H1 (cell line): Measurements from ENCODE around the gene MYPOP. TPM values are rescaled to one million over a fixed set of nuclear protein-coding genes. Genes with fewer than 3 reads are reported as not detected.
A peak's percentile ranks its signal among the peaks of the same experiment; 100 is the strongest.

Experiments
- CTCF ChIA-PET: fragments of 300-600 bp; sonication (Branson Sonifier 250); formaldehyde crosslinking; loops from one replicate; lab custom pipeline; 2021; ENCODE audit not compliant: partially characterized antibody; lab: Charles Lee
- POLR2A ChIA-PET: fragments of 300-600 bp; sonication (Branson Sonifier 250); formaldehyde crosslinking; loops from one replicate; lab custom pipeline; 2021; ENCODE audit warnings: inconsistent platforms; ENCODE audit not compliant: partially characterized antibody; lab: Charles Lee
- DNase-seq, 2 experiments: peaks; one replicate each; pipeline versions ENCODE4 v3.0.0 to v3.0.0-alpha.2; 2010 to 2022; ENCODE audit warnings: low spot score in 2 of 2, low read depth in 1 of 2, mixed read lengths in 1 of 2
- FAIRE-seq: peaks from 2 replicates; lab custom pipeline; 2011; peaks lifted over from hg19 to GRCh38; lab: Jason Lieb, UNC
- H2AFZ ChIP-seq: 2 replicates; pipeline ENCODE4 v1.8.1; 2012; ENCODE audit warnings: low read length, inconsistent platforms
- H2AK5ac ChIP-seq: 2 replicates; pipeline ENCODE4 v1.6.1; 2013; ENCODE audit warnings: low read depth, low read length
- H2BK120ac ChIP-seq: replicated peaks from 2 replicates; pipeline ENCODE3; 2013; ENCODE audit warnings: low read depth, low read length, inconsistent platforms
- H2BK12ac ChIP-seq: 2 replicates; pipeline ENCODE4 v1.6.1; 2013; ENCODE audit warnings: low read depth, low read length
- H2BK15ac ChIP-seq: 2 replicates; pipeline ENCODE4 v1.6.1; 2013; ENCODE audit warnings: low read length
- H2BK20ac ChIP-seq: 2 replicates; pipeline ENCODE4 v1.6.1; 2013; ENCODE audit warnings: low read length
- H2BK5ac ChIP-seq: 2 replicates; pipeline ENCODE4 v1.6.1; 2013; ENCODE audit warnings: low read depth, low read length
- H3K14ac ChIP-seq: 2 replicates; pipeline ENCODE4 v1.6.1; 2013; ENCODE audit warnings: inconsistent platforms; ENCODE audit not compliant: insufficient read length
- H3K18ac ChIP-seq: 2 replicates; pipeline ENCODE4 v1.6.1; 2013; ENCODE audit warnings: low read length; ENCODE audit errors: extremely low read depth
- H3K23ac ChIP-seq: 2 replicates; pipeline ENCODE4 v1.6.1; 2013; ENCODE audit warnings: inconsistent platforms; ENCODE audit not compliant: insufficient read length
- H3K23me2 ChIP-seq: 2 replicates; pipeline ENCODE4 v1.6.1; 2013; ENCODE audit warnings: low read depth, low read length
- H3K27ac ChIP-seq: 2 replicates; pipeline ENCODE4 v1.6.1; 2011; ENCODE audit warnings: low read depth, low read length, inconsistent platforms
- H3K27me3 ChIP-seq, 4 experiments: replicated peaks in 1 of 4; 1 replicate in 1 of 4; 2 replicates in 3 of 4; pipeline versions ENCODE4 v1.6.1 to v1.8.1; 2011 to 2013; ENCODE audit warnings: low read length in 3 of 4, mild to moderate bottlenecking in 3 of 4, inconsistent platforms in 2 of 4, mixed read lengths in 2 of 4, moderate library complexity in 1 of 4; ENCODE audit not compliant: control insufficient read depth in 3 of 4, insufficient read depth in 3 of 4; ENCODE audit errors: extremely low read depth in 1 of 4
- H3K36me3 ChIP-seq, 4 experiments: 2 replicates each; pipeline versions ENCODE4 v1.6.1 to v1.8.1; 2011 to 2013; ENCODE audit warnings: mild to moderate bottlenecking in 4 of 4, low read length in 3 of 4, moderate library complexity in 2 of 4, control low read depth in 1 of 4, inconsistent platforms in 1 of 4; ENCODE audit not compliant: insufficient read depth in 4 of 4, control insufficient read depth in 2 of 4
- H3K4ac ChIP-seq: replicated peaks from 2 replicates; pipeline ENCODE3; 2013; ENCODE audit warnings: low read length, low read depth, mixed read lengths, inconsistent platforms; ENCODE audit not compliant: insufficient read length
- H3K4me1 ChIP-seq, 4 experiments: replicated peaks in 1 of 4; 1 replicate in 1 of 4; 2 replicates in 3 of 4; pipeline versions ENCODE4 v1.6.1 to v1.8.1; 2011 to 2013; ENCODE audit warnings: low read length in 3 of 4, inconsistent platforms in 2 of 4, mixed read lengths in 1 of 4; ENCODE audit not compliant: insufficient read depth in 4 of 4, control insufficient read depth in 3 of 4
- H3K4me2 ChIP-seq, 2 experiments: 2 replicates each; pipeline versions ENCODE4 v1.6.1 to v1.8.1; 2011 to 2013; ENCODE audit warnings: low read depth in 2 of 2, low read length in 2 of 2, control low read depth in 1 of 2, inconsistent platforms in 1 of 2, mild to moderate bottlenecking in 1 of 2; ENCODE audit not compliant: insufficient read depth in 1 of 2
- H3K4me3 ChIP-seq, 4 experiments: fragments of 200-600, 300-600 bp in 1 of 4; sonication (generic), shearing (Covaris generic), sonication (Bioruptor Twin) in 1 of 4; 2 replicates each; pipeline versions ENCODE4 v1.5.1 to v1.8.1; 2011 to 2016; ENCODE audit warnings: low read length in 4 of 4, low read depth in 3 of 4, control low read depth in 2 of 4, inconsistent platforms in 2 of 4, mild to moderate bottlenecking in 2 of 4, mixed read lengths in 1 of 4, moderate library complexity in 1 of 4; ENCODE audit not compliant: insufficient read depth in 2 of 4; ENCODE audit errors: extremely low read depth in 1 of 4
- H3K56ac ChIP-seq: replicated peaks from 2 replicates; pipeline ENCODE3; 2013; ENCODE audit warnings: low read depth, mild to moderate bottlenecking, mixed read lengths, low read length, inconsistent platforms; ENCODE audit not compliant: insufficient read length
- H3K79me1 ChIP-seq: 2 replicates; pipeline ENCODE4 v1.6.1; 2013; ENCODE audit warnings: low read depth, low read length, control low read depth
- H3K79me2 ChIP-seq, 2 experiments: 2 replicates each; pipeline versions ENCODE4 v1.6.1 to v1.8.1; 2012 to 2013; ENCODE audit warnings: low read length in 2 of 2, mild to moderate bottlenecking in 2 of 2, inconsistent platforms in 1 of 2; ENCODE audit not compliant: insufficient read depth in 2 of 2, control insufficient read depth in 1 of 2
- H3K9ac ChIP-seq, 4 experiments: replicated peaks in 1 of 4; 1 replicate in 1 of 4; 2 replicates in 3 of 4; pipeline versions ENCODE4 v1.6.1 to v1.8.1; 2011 to 2013; ENCODE audit warnings: low read depth in 3 of 4, low read length in 3 of 4, control low read depth in 2 of 4, mild to moderate bottlenecking in 2 of 4, moderate library complexity in 2 of 4, inconsistent platforms in 1 of 4; ENCODE audit errors: extremely low read depth in 1 of 4
- H3K9me3 ChIP-seq, 2 experiments: 2 replicates each; pipeline versions ENCODE4 v1.6.1 to v1.8.1; 2012 to 2013; ENCODE audit warnings: mild to moderate bottlenecking in 2 of 2, moderate library complexity in 2 of 2, control low read depth in 1 of 2, inconsistent platforms in 1 of 2, low read depth in 1 of 2, low read length in 1 of 2, mixed read lengths in 1 of 2; ENCODE audit not compliant: insufficient read depth in 2 of 2
- H4K20me1 ChIP-seq, 2 experiments: replicated peaks in 1 of 2; 2 replicates each; pipeline versions ENCODE3 to v1.8.1; 2011 to 2013; ENCODE audit warnings: inconsistent platforms in 2 of 2, low read length in 2 of 2, mild to moderate bottlenecking in 1 of 2; ENCODE audit not compliant: insufficient read depth in 2 of 2, control insufficient read depth in 1 of 2
- H4K5ac ChIP-seq: 2 replicates; pipeline ENCODE4 v1.6.1; 2013; ENCODE audit warnings: low read length, low read depth, mixed read lengths, inconsistent platforms; ENCODE audit not compliant: insufficient read length
- H4K8ac ChIP-seq: 2 replicates; pipeline ENCODE4 v1.8.0; 2013; ENCODE audit warnings: mild to moderate bottlenecking, moderate library complexity, low read length, inconsistent platforms; ENCODE audit not compliant: insufficient read depth; ENCODE audit errors: extremely low read depth
- H4K91ac ChIP-seq: replicated peaks from 2 replicates; pipeline ENCODE3; 2013; ENCODE audit warnings: low read length, mixed read lengths, inconsistent platforms; ENCODE audit not compliant: insufficient read length
- BACH1 ChIP-seq: IDR thresholded peaks from 2 replicates; pipeline ENCODE4 v1.6.1; 2012; ENCODE audit warnings: low read length, improper control_type of control experiment
- GABPA ChIP-seq: IDR thresholded peaks from 2 replicates; pipeline ENCODE4 v1.6.1; 2011; ENCODE audit warnings: mild to moderate bottlenecking, low read length, moderate library complexity, borderline replicate concordance; ENCODE audit not compliant: insufficient read depth
- HDAC6 ChIP-seq: IDR thresholded peaks from one replicate; pipeline ENCODE4 v1.7.1; 2012; ENCODE audit warnings: low read depth, mild to moderate bottlenecking, inconsistent platforms, low read length, moderate library complexity
- KDM4A ChIP-seq: IDR thresholded peaks from one replicate; pipeline ENCODE4 v1.7.1; 2012; ENCODE audit warnings: low read depth, mild to moderate bottlenecking, moderate library complexity, low read length, inconsistent platforms; ENCODE audit not compliant: severe bottlenecking
- POLR2A ChIP-seq, 2 experiments: IDR thresholded peaks; 1 replicate in 1 of 2; 2 replicates in 1 of 2; pipeline ENCODE4 v1.6.1; 2011; ENCODE audit warnings: low read depth in 2 of 2, low read length in 2 of 2, mild to moderate bottlenecking in 2 of 2; ENCODE audit errors: control extremely low read depth in 1 of 2
- POLR2AphosphoS5 ChIP-seq: IDR thresholded peaks from 2 replicates; pipeline ENCODE4 v1.6.1; 2011; ENCODE audit warnings: low read depth, low read length
- RAD21 ChIP-seq, 2 experiments: IDR thresholded peaks in 1 of 2; conservative IDR thresholded peaks in 1 of 2; 2 replicates each; pipeline ENCODE4 v1.6.1; 2011; ENCODE audit warnings: low read depth in 2 of 2, low read length in 2 of 2, improper control_type of control experiment in 1 of 2, inconsistent platforms in 1 of 2, mild to moderate bottlenecking in 1 of 2, moderate library complexity in 1 of 2
- SP1 ChIP-seq: IDR thresholded peaks from 2 replicates; pipeline ENCODE4 v1.6.1; 2011; ENCODE audit warnings: low read depth, low read length
- SUZ12 ChIP-seq: fragments of 200-600 bp; sonication (generic); IDR thresholded peaks from 2 replicates; pipeline ENCODE4 v1.6.1; 2012; ENCODE audit warnings: mild to moderate bottlenecking, inconsistent platforms, low read length, moderate library complexity, mixed read lengths
- TAF1 ChIP-seq: IDR thresholded peaks from 2 replicates; pipeline ENCODE4 v1.6.1; 2011; ENCODE audit warnings: mild to moderate bottlenecking, low read depth, low read length
- TBP ChIP-seq: IDR thresholded peaks from 2 replicates; pipeline ENCODE4 v1.6.1; 2011; ENCODE audit warnings: low read depth, low read length, improper control_type of control experiment
- WGBS, 2 experiments: shearing (Covaris generic) in 1 of 2; methylation state at CpG; one replicate each; pipeline versions ENCODE4 v1.1.6 to v1.1.7; 2013 to 2015; ENCODE audit warnings: low lambda C conversion rate in 2 of 2, mixed read lengths in 2 of 2, inconsistent platforms in 1 of 2, low coverage in 1 of 2, missing lambda C conversion rate in 1 of 2; ENCODE audit not compliant: insufficient replicate concordance in 2 of 2, insufficient coverage in 1 of 2, insufficient read length in 1 of 2; ENCODE audit errors: extremely low coverage in 1 of 2, missing lambda C conversion rate in 1 of 2; 5-methylcytosine and 5-hydroxymethylcytosine counted together
- polyA plus RNA-seq, 7 experiments: library from polyadenylated mRNA; depleted of rRNA in 3 of 7; stranded (reverse) in 5 of 7; unstranded in 2 of 7; fragments of >200 nt in 5 of 7; fragments of 200-250 nt in 2 of 7; gene quantifications; 1 replicate in 5 of 7; 2 replicates in 1 of 7; 4 replicates in 1 of 7; pipeline versions ENCODE4 v1.2.1 to v1.2.3, GENCODE V29; 2011 to 2013; ENCODE audit warnings: missing spikeins in 2 of 7, mixed read lengths in 2 of 7
- total RNA-seq: library from RNA; stranded (reverse); fragmentation: NEBNext Ultra II Directional; extraction: Animal tissue kit (Norgen Biotek cat#: 25700); gene quantifications from 2 replicates; pipeline ENCODE4 v1.2.1, GENCODE V29; 2021
- TF ChIP-seq, protein P1 (sequence below), 3 experiments: IDR thresholded peaks; 1 replicate in 2 of 3; 2 replicates in 1 of 3; pipeline versions ENCODE4 v1.5.1 to v1.6.1; 2011; ENCODE audit warnings: low read length in 3 of 3, mild to moderate bottlenecking in 3 of 3, inconsistent platforms in 2 of 3, low read depth in 1 of 3, moderate library complexity in 1 of 3; ENCODE audit not compliant: insufficient read depth in 1 of 3; ENCODE audit errors: control extremely low read depth in 1 of 3

The MYPOP gene
- total and polyA plus RNA-seq, 2 of the 8 experiments (the other 6 are each of a cell fraction or from before 2014, with no cell fraction given): 3.2 to 11.1 TPM

DNA sequence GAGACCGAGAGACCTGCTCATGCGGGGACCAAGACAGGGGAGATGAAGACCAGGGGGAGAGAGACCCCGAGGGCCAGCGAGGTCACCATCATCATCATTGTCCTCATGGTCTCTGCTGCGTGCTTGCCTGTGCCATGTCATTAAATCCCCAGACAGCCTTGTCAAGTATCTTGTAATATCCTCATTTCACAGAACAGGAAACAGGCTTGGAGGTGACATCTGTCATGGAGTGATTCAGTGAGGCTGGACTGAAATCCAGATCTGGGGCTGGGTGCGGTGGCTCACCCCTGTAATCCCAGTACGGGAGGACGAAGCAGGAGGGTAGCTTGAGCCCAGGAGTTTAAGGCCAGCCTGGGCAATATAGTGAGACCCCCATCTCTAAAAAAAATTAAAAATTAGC is 18.0 kb upstream of the MYPOP start:
- no peaks in the 10 kb centered on the region for H3K79me2 ChIP-seq
- no peaks in the 10 kb centered on the region for H3K9me3 ChIP-seq
- no peaks in the 10 kb centered on the region for H3K27me3 ChIP-seq
- no peaks in the 10 kb centered on the region for H4K20me1 ChIP-seq
- H2BK5ac ChIP-seq: no peak overlapping the region; the same call in 1 of the 2 replicates
- no peak overlapping the region for H3K9ac ChIP-seq
- no peak overlapping the region for H2BK12ac ChIP-seq
- H3K23me2 ChIP-seq: no peaks in the 10 kb centered on the region
- ChIA-PET CTCF (interaction anchor here (0.6 to 1.2 kb wide), 2 partner anchors 13 to 34 kb away, joined by 3 read pairs; partner anchors contain the start of gene IRF2BP1), POLR2A (interaction anchor here (1.5 kb wide), 1 partner anchor 17 kb away, joined by 3 read pairs; no protein-coding TSS in a partner anchor)
- H4K5ac ChIP-seq: no peak overlapping the region
- H3K23ac ChIP-seq: no peak overlapping the region
- peak overlapping the region; percentile 92 for H2AFZ ChIP-seq
- H2BK120ac ChIP-seq: no peak overlapping the region
- FAIRE-seq (no peak), DNase-seq (no peak)
- no peaks in the 10 kb centered on the region; a peak in 2 of 7 replicates for H3K4me1 ChIP-seq
- H3K79me1 ChIP-seq: no peaks in the 10 kb centered on the region
- no peaks in the 10 kb centered on the region for H3K36me3 ChIP-seq
- 91% methylated on average over 8 of the region's 8 CpGs; no CpG with 5 or more reads in 1 of the 2 experiments for whole genome bisulfite sequencing, 2 experiments
- H2AK5ac ChIP-seq: no peak overlapping the region
- H3K56ac ChIP-seq: no peak overlapping the region
- TF ChIP-seq BACH1 (no peak), POLR2A (IDR thresholded peaks at IDR 0.05; ENCODE audit: control extremely low read depth in 1 of 2, low read depth in 2 of 2, low read length in 2 of 2) (no peak), TAF1 (no peak), SP1 (no peak), KDM4A (no peak), TBP (no peak), POLR2AphosphoS5 (no peak), SUZ12 (no peak), GABPA (no peak), RAD21 (IDR thresholded peaks at IDR 0.05 in 1 of 2, conservative IDR thresholded peaks at IDR 0.05 in 1 of 2; ENCODE audit: low read depth in 2 of 2, low read length in 2 of 2) (no peak), HDAC6 (no peak)
- TF ChIP-seq, protein P1, sequence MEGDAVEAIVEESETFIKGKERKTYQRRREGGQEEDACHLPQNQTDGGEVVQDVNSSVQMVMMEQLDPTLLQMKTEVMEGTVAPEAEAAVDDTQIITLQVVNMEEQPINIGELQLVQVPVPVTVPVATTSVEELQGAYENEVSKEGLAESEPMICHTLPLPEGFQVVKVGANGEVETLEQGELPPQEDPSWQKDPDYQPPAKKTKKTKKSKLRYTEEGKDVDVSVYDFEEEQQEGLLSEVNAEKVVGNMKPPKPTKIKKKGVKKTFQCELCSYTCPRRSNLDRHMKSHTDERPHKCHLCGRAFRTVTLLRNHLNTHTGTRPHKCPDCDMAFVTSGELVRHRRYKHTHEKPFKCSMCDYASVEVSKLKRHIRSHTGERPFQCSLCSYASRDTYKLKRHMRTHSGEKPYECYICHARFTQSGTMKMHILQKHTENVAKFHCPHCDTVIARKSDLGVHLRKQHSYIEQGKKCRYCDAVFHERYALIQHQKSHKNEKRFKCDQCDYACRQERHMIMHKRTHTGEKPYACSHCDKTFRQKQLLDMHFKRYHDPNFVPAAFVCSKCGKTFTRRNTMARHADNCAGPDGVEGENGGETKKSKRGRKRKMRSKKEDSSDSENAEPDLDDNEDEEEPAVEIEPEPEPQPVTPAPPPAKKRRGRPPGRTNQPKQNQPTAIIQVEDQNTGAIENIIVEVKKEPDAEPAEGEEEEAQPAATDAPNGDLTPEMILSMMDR (IDR thresholded peaks at IDR 0.05; ENCODE audit: control extremely low read depth in 1 of 3, insufficient read depth in 1 of 3, low read depth in 1 of 3, low read length in 3 of 3): no peak
- no peak overlapping the region for H3K4ac ChIP-seq
- no peak overlapping the region for H3K18ac ChIP-seq
- H2BK20ac ChIP-seq: no peak overlapping the region
- no peak overlapping the region for H3K4me3 ChIP-seq
- H4K91ac ChIP-seq: no peak overlapping the region
- H3K4me2 ChIP-seq: no peak overlapping the region
- H3K27ac ChIP-seq: no peak overlapping the region
- no peak overlapping the region for H2BK15ac ChIP-seq
- H3K14ac ChIP-seq: no peak overlapping the region
- no peak overlapping the region for H4K8ac ChIP-seq
